ENCODE results near the gene VIPR1. TPM values are rescaled to one million over a fixed set of nuclear protein-coding genes. Genes with fewer than 3 reads are reported as not detected.

Gene VIPR1
- polyA plus RNA-seq, 3 donors from 2014 or later: 0.30 to 1.8 (median 0.60) TPM

- H3K27ac Mint-ChIP-seq: no peak overlapping the region
Observed at GRCh38 chr3:42524751-42525150, 22.3 kb downstream of the VIPR1 start.

DNA sequence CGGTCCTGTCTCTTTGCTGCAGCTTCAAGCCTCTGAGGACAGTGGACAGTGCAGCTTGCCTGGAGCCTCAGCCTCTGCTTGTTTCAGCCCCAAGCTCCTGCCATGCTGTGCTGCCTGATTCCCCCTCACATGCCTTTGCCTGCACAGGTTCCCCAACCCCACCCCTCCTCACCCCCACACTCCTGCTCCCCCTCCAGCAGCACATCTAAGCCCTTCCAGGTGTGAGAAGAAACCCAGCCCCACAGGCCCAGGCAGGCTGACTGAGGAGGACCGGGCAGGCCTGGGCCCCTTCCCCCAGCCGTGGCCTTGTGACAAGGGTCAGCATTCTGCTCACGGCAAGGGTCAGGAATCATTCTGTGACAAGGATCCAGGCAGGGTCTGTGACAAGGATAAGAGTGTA is 22.8 kb downstream of the VIPR1 start:
- Mint-ChIP-seq H3K4me3 (no peak overlapping the region), H3K9me3 (no peaks in the 10 kb centered on the region), H3K36me3 (no peaks in the 10 kb centered on the region), H3K4me1 (peaks cover 15 to 22% of the 10 kb centered on the region in 2 donors), H3K27me3 (ENCODE audit: low read depth in 3 of 3) (peaks cover 0 to 3% (median 1%) of the 10 kb centered on the region in 3 donors), H3K27ac (no peak overlapping the region)
- DNase-seq: no peak

More at GRCh38 chr3:42524751-42525150, 22.3 kb downstream of the VIPR1 start:
- Mint-ChIP-seq H3K27me3 (ENCODE audit: low read depth in 3 of 3) (peaks cover 0 to 4% (median 1%) of the 10 kb centered on the region in 3 donors), H3K4me3 (no peak overlapping the region), H3K9me3 (no peaks in the 10 kb centered on the region), H3K4me1 (peaks cover 11 to 18% of the 10 kb centered on the region in 2 donors), H3K36me3 (no peaks in the 10 kb centered on the region)
- no peak for DNase-seq

GRCh38 chr3:42525736-42526345 is 23.4 kb downstream of the VIPR1 start:
- peaks cover 0 to 2% (median 1%) of the 10 kb centered on the region in 3 donors for H3K27me3 Mint-ChIP-seq (ENCODE audit: low read depth in 3 of 3)
- H3K4me3 Mint-ChIP-seq: no peak overlapping the region
- H3K36me3 Mint-ChIP-seq: no peaks in the 10 kb centered on the region
- no peaks in the 10 kb centered on the region for H3K9me3 Mint-ChIP-seq
- peaks cover 15 to 24% of the 10 kb centered on the region in 2 donors for H3K4me1 Mint-ChIP-seq
- DNase-seq: no peak
- H3K27ac Mint-ChIP-seq: no peak overlapping the region

- no peak for DNase-seq
- Mint-ChIP-seq H3K27me3 (ENCODE audit: low read depth in 3 of 3) (peaks cover 0 to 3% (median 1%) of the 10 kb centered on the region in 3 donors), H3K36me3 (no peaks in the 10 kb centered on the region), H3K9me3 (no peaks in the 10 kb centered on the region), H3K4me3 (no peak overlapping the region), H3K4me1 (peaks cover 15 to 24% of the 10 kb centered on the region in 2 donors), H3K27ac (peak overlapping the region in 1 of 6 donors; percentile 35)
Observed at GRCh38 chr3:42526616-42527367, 24.3 kb downstream of the VIPR1 start.

DNA sequence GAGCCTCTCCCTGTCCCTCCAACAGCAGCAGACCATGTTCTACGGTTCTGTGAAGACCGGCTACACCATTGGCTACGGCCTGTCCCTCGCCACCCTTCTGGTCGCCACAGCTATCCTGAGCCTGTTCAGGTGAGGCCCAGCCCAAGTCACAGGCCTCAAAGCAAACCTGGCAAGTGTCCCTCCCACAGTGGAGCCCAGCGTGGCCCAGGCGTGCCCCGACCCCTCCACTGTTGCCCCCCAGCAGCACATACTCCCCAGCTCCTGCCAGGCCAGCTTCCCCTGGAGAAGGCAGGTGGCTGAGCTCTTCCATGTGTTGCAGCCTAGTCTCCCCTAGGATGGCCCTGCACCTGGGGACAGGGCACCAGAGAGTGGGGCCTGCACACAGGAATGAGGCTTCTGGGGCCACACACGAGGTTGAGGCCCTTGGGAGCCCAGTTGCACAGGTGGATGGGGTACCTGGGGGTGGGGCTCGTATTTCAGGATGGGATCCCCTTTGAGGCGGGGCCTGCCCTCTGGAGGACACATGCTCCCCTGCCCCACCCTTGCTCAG is 25.0 kb downstream of the VIPR1 start:
- Mint-ChIP-seq H3K36me3 (no peaks in the 10 kb centered on the region), H3K27ac (no peak overlapping the region), H3K4me1 (peaks cover 15 to 24% of the 10 kb centered on the region in 2 donors), H3K27me3 (ENCODE audit: low read depth in 3 of 3) (peaks cover 0 to 4% (median 3%) of the 10 kb centered on the region in 3 donors), H3K4me3 (no peak overlapping the region), H3K9me3 (no peaks in the 10 kb centered on the region)
- DNase-seq: no peak

GRCh38 chr3:42529468-42529867 is 27.0 kb downstream of the VIPR1 start:
- H3K4me3 Mint-ChIP-seq: peak overlapping the region in 1 of 5 donors; percentile 10
- peaks cover 0 to 5% (median 3%) of the 10 kb centered on the region in 3 donors for H3K27me3 Mint-ChIP-seq (ENCODE audit: low read depth in 3 of 3)
- H3K36me3 Mint-ChIP-seq: no peaks in the 10 kb centered on the region
- H3K4me1 Mint-ChIP-seq: peaks cover 15 to 24% of the 10 kb centered on the region in 2 donors
- H3K27ac Mint-ChIP-seq: no peak overlapping the region
- DNase-seq: no peak
- H3K9me3 Mint-ChIP-seq: no peaks in the 10 kb centered on the region

- no peak overlapping the region for H3K27ac Mint-ChIP-seq
Observed at GRCh38 chr3:42530073-42530472, 27.6 kb downstream of the VIPR1 start.

DNA sequence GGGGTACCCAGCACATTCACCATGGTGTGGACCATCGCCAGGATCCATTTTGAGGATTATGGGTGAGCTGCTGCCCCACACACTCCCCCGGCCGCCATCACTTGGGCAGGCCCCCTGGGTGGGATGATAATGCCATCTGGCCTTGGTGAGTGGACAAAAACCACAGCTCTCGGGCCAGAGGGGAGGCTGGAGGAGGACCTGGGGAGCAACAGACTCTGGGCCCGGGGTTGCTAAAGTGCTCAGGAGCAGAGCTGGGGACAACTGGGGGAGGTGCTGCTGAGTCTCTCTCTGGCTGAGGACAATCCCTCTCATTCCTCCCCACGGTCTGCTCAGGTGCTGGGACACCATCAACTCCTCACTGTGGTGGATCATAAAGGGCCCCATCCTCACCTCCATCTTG is 29.0 kb downstream of the VIPR1 start:
- H3K9me3 Mint-ChIP-seq: no peaks in the 10 kb centered on the region
- H3K4me3 Mint-ChIP-seq: no peak overlapping the region
- peaks cover 15 to 24% of the 10 kb centered on the region in 2 donors for H3K4me1 Mint-ChIP-seq
- no peak overlapping the region for H3K27ac Mint-ChIP-seq
- no peak for DNase-seq
- H3K36me3 Mint-ChIP-seq: no peaks in the 10 kb centered on the region
- H3K27me3 Mint-ChIP-seq (ENCODE audit: low read depth in 3 of 3): peaks cover 0 to 5% (median 3%) of the 10 kb centered on the region in 3 donors

More at GRCh38 chr3:42530073-42530472, 27.6 kb downstream of the VIPR1 start:
- Mint-ChIP-seq H3K4me1 (peaks cover 15 to 24% of the 10 kb centered on the region in 2 donors), H3K27me3 (ENCODE audit: low read depth in 3 of 3) (peaks cover 0 to 5% (median 3%) of the 10 kb centered on the region in 3 donors), H3K4me3 (no peak overlapping the region), H3K36me3 (no peaks in the 10 kb centered on the region), H3K9me3 (no peaks in the 10 kb centered on the region)
- no peak for DNase-seq

DNA sequence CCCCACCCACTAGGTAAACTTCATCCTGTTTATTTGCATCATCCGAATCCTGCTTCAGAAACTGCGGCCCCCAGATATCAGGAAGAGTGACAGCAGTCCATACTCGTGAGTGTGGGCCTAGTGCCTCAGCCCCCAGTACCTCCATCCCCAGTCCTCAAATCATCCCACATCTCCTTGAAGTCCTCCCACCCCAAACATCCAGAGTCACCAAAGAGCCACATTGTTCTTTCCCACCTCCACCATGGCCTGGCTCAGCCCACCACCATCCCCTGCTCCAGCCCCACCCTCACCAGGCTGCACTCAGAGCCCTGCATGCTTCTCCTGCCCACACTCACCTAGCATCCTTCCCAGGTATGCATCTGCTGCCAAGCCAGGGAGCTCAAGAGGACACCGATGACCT is 29.8 kb downstream of the VIPR1 start:
- Mint-ChIP-seq H3K4me1 (peaks cover 15 to 18% of the 10 kb centered on the region in 2 donors), H3K4me3 (no peak overlapping the region), H3K27ac (no peak overlapping the region)

GRCh38 chr3:42533161-42533897 is 30.9 kb downstream of the VIPR1 start:
- no peaks in the 10 kb centered on the region for H3K9me3 Mint-ChIP-seq
- peaks cover 0 to 4% (median 3%) of the 10 kb centered on the region in 3 donors for H3K27me3 Mint-ChIP-seq (ENCODE audit: low read depth in 3 of 3)
- H3K27ac Mint-ChIP-seq: no peak overlapping the region
- DNase-seq: no peak
- H3K36me3 Mint-ChIP-seq: no peaks in the 10 kb centered on the region
- H3K4me3 Mint-ChIP-seq: no peak overlapping the region
- peaks cover 15 to 17% of the 10 kb centered on the region in 2 donors for H3K4me1 Mint-ChIP-seq

More for the DNA sequence above, 29.8 kb downstream of the VIPR1 start:
- no peaks in the 10 kb centered on the region for H3K36me3 Mint-ChIP-seq
- H3K27me3 Mint-ChIP-seq (ENCODE audit: low read depth in 3 of 3): peaks cover 0 to 5% (median 3%) of the 10 kb centered on the region in 3 donors
- H3K9me3 Mint-ChIP-seq: no peaks in the 10 kb centered on the region
- DNase-seq: no peak

DNA sequence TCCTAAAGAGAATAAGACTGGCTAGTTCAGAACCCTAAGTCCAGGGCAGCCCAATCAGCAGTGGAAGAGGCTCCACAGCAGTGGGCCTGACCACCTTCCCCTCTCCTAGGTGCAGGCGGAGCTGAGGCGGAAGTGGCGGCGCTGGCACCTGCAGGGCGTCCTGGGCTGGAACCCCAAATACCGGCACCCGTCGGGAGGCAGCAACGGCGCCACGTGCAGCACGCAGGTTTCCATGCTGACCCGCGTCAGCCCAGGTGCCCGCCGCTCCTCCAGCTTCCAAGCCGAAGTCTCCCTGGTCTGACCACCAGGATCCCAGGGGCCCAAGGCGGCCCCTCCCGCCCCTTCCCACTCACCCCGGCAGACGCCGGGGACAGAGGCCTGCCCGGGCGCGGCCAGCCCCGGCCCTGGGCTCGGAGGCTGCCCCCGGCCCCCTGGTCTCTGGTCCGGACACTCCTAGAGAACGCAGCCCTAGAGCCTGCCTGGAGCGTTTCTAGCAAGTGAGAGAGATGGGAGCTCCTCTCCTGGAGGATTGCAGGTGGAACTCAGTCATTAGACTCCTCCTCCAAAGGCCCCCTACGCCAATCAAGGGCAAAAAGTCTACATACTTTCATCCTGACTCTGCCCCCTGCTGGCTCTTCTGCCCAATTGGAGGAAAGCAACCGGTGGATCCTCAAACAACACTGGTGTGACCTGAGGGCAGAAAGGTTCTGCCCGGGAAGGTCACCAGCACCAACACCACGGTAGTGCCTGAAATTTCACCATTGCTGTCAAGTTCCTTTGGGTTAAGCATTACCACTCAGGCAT is 33.7 kb downstream of the VIPR1 start:
- Mint-ChIP-seq H3K4me1 (no peaks in the 10 kb centered on the region), H3K4me3 (no peak overlapping the region), H3K9me3 (no peaks in the 10 kb centered on the region), H3K27me3 (ENCODE audit: low read depth in 3 of 3) (peaks cover 0 to 5% (median 3%) of the 10 kb centered on the region in 3 donors), H3K36me3 (no peaks in the 10 kb centered on the region), H3K27ac (no peak overlapping the region)
- no peak for DNase-seq

DNA sequence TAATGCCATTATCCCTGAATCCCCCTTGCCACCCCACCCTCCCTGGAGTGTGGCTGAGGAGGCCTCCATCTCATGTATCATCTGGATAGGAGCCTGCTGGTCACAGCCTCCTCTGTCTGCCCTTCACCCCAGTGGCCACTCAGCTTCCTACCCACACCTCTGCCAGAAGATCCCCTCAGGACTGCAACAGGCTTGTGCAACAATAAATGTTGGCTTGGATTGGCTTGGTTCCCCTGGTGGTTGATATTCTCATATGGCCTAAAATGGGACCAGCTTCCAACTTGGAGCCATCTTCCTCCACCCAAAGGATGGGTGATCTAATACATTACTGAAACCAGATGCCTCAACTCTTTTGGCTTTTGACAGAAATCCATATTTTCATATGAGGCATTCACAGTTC is 34.9 kb downstream of the VIPR1 start:
- Mint-ChIP-seq H3K36me3 (no peaks in the 10 kb centered on the region), H3K4me1 (no peaks in the 10 kb centered on the region), H3K27ac (peak overlapping the region in 1 of 6 donors; percentile 30), H3K9me3 (no peaks in the 10 kb centered on the region), H3K4me3 (no peak overlapping the region), H3K27me3 (ENCODE audit: low read depth in 3 of 3) (peaks cover 0 to 3% (median 1%) of the 10 kb centered on the region in 3 donors)
- DNase-seq: no peak
